ENCODE measurements around the gene CHM.
"Not testable (repeated sequence)": the region's sequence is repeated elsewhere in the genome, so short reads cannot be mapped to it uniquely, and the experiment has no call there.

Gene CHM

DNA sequence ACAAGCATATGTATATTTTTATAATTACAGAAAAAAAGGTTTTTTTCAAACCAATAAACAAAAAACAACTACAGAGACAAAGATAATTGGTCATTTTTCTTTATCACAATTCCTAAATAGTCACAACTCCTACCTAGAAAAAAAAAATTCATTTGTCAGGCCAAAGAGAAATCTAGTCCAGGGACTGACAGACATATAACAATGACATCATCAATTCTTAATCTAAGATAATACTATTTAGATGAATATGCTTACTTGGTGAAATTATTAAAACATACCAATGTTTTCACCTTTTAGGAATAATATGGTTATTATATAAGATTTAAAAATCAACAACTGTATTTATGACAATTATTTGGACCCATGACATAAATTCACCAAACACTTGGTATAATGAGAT, 48.4 kb downstream of the CHM start:
- DNase-seq (ENCODE audit: low read depth in 2 of 2), result no peak

DNA sequence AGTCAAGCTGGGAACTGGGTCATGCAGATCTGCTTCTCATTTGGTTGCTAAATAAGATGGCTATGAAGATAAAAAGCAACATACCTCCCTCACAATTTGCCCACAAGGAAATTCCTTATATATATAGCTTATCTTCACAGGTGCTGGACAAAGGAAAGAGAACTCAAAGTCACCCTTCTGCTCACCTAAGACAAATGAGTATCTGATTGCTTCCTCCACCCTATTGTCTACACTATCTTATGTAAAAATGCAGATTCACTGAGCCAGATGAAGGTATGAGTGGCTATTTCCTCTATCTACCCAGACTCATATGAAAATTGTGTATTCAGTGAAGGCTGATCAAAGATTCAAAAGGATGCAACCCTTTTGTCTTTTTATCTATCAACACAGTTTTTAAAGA, 50.8 kb downstream of the CHM start:
- DNase-seq (ENCODE audit: low read depth in 2 of 2), result no peak

DNA sequence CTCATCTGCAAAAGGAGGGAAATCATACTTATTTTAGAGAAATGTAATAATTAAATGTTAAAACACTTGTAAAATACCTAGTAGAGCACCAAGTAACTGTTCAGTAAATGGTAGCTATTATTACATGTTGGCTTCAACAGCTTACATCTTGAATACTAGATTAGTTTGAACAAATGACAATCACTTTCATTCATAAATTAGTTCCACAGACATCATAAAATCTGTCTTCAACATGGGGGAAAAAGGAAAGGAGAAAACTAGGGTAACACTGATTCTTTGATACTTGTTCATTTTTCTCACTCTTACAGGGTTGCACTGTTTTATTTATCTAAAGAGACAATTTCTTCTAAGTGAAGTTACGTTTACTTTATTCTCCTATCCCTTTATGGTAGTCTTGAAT, 51.7 kb downstream of the CHM start:
- DNase-seq (ENCODE audit: low read depth in 2 of 2), result no peak

DNA sequence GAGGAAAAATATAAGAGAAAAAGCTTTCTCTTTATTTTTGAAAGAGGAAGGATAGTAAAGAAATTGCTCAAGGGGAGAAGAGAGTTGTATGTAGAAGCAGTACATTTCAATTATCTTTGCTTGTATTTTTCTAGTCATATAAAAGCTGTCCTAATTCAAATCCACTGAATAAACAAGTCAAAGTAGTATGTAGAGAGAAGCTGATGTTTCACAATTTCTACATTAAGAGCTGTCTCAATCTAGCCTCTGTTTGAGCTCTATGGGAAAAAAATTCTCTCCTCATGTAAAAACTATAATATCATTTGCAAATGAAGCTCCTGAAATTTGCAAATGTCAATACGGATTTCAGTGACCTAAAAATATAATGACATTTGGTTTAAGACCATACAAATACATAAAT, 52.6 kb downstream of the CHM start:
- DNase-seq (ENCODE audit: low read depth in 2 of 2), result no peak

DNA sequence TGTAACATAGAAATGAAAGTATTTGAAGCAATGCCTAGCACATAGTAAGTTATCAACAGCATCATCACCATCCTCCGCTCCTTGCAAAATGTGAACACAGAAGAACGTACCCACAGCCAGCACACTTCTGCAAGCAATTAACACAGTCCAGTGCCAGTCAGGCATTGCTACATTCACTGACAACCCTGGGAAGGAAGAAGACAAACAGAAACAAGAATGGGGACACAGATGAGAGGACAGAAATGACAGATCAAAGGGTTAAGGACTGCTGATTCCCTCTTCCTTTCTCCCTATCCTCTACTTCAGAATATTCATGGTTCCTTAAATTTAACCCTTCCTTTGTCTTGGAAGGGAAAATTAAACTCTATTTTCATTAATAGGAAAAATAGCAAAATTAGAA, 53.1 kb downstream of the CHM start:
- no peak for DNase-seq (ENCODE audit: low read depth in 2 of 2)

DNA sequence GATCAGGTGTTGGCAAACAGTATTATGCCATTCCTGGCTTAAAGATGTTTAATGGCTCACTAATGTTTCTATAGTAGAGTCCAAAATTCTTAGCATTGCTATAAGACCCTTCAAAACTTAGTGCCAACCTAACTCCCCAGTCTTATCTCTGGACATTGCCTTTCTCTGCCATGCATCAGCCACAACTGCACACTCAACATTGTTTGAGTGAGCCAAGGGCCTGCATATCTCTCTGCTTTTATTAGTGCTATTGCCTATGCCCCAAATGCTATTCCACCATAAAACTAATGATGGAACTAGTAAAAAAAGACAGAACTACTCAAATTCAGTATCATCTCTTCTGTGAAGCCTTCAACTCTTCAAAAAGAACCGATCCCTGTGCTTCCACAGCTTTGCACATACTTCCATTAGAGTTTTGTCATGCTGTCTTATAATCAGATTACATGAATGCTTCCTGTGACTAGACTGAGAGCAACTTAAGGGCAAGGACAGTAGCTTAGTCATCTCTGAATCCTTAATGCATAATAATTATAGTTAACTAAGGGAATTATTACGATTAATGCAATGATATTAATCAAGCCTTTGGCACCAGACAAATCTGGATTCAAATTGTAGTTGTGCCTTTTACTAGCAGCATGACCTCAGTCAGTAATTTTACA, 53.7 kb downstream of the CHM start:
- no peak for DNase-seq (ENCODE audit: low read depth in 2 of 2)

DNA sequence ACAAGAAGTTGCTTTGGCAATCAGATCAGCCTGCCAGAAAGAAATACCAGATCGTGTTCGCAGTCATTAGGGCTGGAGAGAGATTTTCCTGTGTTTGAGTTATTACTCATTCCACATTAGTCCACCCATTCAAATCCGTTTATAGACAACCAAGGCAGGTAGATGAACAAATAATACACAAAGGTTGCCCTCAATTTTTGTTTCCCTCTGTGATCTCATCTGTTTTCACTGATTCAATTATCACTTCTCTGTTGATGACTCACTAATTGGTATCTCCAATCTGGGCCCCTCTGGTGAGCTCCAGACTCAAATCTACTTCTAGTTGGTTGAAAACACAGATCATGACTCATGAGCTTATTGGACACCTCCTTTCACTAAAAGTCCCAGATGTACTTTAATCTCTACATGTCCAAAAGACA, 54.5 kb downstream of the CHM start:
- DNase-seq (ENCODE audit: low read depth in 2 of 2), result no peak

DNA sequence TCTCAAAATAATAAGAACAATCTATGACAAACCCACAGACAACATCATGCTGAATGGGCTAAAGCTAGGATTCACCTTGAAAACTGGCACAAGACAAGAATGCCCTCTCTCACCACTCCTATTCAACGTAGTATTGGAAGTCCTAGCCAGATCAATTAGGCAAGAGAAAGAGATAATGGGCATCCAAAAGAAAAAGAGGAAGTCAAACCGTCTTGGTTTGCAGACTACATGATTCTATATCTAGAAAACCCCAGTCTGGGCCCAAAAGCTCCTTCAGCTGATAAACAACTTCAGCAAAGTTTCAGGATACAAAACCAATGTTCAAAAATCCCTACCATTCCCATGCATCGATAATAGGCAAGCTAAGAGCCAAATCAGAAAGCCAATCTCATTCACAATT, 59.0 kb downstream of the CHM start:
- DNase-seq (ENCODE audit: low read depth in 2 of 2), result no peak

DNA sequence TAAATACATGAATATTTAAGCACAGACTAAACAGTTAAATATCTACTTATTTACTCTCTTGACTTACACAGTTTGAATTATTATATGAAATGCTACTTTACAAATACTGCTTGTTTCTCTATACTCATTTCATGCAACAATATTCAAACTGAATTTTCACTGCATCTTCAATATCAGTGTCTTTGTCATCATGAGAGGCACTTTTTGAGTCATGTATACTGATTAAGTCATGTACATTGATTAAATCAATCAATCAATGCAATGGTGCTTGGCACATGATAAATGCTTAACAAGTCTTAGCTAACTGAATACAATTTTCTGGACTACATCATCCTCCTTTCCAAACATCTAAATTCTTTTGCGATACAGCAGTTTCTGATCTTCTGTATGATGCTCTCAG, 67.1 kb downstream of the CHM start:
- DNase-seq (ENCODE audit: low read depth in 2 of 2), result no peak

DNA sequence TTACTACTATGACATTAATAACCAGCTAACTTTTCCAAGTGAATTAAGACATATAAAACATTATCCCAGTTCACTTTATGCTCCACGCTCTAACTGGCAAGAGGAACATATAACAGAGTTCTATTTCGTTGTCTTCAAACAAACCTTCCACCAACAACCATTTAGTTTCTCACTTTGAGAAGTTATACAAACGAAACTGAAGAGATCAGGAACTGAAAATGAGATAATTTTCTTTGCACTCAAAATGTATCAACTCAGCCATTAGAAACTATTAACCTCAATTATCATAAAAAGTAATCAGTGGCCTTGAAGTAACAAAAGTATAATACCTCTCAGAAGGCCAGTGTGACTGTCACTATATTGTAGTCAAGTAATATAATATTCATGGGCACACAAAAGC, 70.1 kb downstream of the CHM start:
- DNase-seq (ENCODE audit: low read depth in 2 of 2), result no peak

DNA sequence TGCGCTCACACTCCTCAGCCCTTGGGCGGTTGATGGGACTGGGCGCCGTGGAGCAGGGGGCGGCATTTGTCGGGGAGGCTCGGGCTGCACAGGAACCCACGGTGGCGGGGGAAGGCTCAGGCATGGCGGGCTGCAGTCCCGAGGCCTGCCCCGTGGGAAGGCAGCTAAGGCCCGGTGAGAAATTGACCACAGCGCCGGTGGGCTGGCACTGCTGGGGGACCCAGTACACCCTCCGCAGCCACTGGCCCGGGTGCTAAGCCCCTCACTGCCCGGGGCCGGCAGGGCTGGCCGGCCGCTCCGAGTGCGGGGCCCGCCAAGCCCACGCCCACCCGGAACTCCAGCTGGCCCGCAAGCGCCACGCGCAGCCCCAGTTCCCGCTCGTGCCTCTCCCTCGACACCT, 75.0 kb downstream of the CHM start:
- not testable (repeated sequence) for DNase-seq (ENCODE audit: low read depth in 2 of 2)

DNA sequence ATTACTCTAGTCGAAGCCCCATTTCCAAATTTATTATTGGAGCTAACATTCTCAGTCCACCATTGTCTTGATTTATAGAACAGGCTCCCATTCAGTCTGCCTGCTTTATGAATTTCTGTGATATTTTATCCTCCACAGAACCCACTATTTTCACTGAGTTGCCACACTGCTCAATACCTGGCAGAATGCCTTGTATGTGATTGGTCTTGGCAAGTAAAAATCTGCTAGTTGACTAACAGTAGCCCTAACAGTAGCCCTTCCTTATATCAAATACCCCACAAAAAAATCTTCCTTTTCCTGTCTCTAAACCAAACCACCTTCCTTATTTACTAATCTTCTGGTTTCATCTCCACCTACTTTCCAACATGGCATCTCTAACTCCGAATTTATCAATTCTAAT, 82.6 kb downstream of the CHM start:
- no peak for DNase-seq (ENCODE audit: low read depth in 2 of 2)

DNA sequence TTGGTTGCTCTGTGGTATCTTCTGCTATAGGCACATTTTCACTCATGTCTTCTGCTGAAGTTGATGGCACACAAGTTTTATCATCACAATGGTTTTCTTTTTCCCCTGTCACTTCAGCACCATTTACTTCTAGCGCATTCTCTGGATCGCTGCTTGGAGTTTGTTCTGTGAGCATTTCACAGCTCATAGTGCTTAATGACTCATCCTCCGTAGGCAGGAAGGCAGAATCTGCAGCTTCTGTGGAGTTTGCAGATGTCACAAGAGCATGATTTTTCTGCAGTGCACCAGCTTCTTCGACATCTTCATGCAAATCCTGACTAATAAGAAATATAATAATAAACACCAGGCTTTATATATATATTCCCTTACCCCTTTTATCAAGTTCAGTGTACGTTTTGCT, 83.6 kb downstream of the CHM start:
- DNase-seq (ENCODE audit: low read depth in 2 of 2), result no peak

DNA sequence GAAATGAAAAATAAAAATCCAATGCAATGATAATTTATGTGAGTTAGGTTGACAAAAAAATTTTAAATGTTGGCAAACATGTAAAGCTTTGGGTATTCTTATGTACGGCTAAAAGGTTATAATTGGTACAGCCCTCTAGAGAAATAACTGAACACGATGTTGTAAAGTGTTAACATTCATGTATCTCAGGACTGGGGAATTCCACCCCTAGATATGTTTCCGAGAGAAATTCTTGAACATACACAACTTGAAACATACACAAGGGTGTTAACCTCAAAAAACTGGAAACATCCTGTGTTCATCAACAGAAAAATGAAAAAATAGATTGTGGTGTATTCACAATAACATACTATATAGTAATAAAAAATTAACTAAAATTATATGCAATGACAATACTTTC, 91.8 kb downstream of the CHM start:
- no peak for DNase-seq (ENCODE audit: low read depth in 2 of 2)

DNA sequence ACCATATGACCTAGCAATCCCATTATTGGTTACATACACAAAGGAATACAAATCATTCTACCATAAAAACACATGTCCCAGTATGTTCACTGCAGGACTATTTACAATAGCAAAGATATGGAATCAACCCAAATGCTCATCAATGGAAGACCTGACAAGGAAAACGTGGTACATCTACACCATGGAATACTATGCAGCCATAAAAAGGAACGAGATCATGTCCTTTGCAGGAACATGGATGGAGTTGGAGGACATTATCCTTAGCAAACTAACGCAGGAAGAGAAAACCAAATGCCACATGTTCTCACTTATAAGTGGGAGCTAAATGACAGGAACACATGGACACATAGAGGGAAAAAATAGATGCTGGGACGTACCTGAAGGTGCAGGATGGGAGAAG, 102.6 kb downstream of the CHM start:
- not testable (repeated sequence) for DNase-seq (ENCODE audit: low read depth in 2 of 2)

DNA sequence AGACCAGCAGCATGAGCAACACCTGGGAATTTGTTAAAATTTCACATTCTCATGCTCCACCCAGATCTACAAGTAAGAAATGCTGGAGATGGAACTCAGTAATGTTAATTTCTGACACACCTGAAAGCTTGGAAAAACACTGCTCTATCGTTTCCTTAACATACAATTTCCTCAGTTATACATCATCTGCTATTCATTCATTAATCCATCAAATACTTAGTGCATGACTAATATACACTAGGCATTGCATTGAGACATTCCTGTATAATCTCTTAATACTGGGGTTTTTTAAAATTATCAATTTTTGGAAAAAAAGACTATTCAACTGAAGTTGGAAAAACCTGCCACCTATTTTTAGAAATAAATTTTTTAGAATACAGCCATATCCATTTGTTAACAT, 106.1 kb downstream of the CHM start:
- no peak for DNase-seq (ENCODE audit: low read depth in 2 of 2)

DNA sequence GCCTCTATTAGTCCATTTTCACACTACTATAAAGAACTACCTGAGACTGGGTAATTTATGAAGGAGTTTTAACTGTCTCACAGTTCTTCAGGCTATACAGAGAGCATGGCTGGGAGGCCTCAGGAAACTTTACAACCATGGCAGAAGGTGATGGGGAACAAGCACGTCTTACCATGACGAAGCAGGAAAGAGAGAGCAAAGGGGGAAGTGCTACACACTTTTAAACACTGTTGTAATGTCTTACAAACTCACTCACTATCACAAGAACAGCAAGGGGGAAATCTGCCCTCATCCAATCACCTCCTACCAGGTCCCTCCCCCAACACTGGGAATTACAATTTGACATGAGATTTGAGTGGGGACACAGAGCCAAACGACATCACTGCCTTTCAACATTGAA, 107.4 kb downstream of the CHM start:
- not testable (repeated sequence) for DNase-seq (ENCODE audit: low read depth in 2 of 2)

DNA sequence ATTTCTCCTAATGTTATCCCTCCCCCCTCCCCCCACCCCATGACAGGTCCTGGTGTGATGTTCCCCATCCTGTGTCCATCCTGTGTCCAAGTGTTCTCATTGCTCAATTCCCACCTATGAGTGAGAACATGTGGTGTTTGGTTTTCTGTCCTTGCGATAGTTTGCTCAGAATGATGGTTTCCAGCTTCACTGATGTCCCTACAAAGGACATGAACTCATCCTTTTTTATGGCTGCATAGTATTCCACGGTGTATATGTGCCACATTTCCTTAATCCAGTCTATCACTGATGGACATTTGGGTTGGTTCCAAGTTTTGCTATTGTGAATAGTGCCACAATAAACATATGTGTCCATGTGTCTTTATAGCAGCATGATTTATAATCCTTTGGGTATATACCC, 113.0 kb downstream of the CHM start:
- DNase-seq (ENCODE audit: low read depth in 2 of 2), result not testable (repeated sequence)

DNA sequence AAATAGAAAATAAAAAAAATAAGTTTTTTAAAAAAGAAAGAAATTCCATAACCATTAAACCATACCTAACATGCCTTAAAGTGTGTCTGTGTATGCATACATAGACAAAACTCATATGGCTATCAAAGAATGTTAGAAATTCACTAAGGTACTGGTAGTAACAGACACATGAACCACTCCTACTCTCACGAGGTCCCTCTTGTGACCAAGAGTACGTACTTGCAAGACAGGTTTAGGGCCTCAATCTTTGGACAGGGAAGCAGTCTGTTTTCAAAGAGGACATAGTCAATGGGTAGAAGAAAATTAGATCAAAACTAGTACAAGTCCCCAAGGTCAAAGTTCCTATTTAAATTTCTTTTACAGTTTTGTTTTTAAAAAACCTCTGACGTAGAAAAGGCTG, 117.3 kb downstream of the CHM start:
- DNase-seq (ENCODE audit: low read depth in 2 of 2), result no peak

DNA sequence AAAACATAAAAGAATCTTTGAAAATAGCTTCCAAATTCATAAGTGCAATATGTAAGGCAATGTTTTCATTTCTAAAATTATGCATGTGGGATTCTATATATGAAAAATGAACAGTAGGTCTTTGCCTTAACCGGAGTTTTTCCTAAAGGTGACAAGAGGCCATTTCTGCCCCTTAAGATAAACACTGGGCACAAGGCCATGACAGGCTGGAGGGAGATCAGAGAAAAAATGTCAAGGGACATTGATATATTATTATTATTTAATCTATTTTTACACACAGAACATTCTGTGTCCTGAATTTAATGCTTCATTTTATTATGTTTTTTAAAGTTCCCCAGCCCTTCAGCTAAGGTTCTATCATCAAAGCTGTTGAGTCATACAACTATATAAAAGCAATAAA, 118.8 kb downstream of the CHM start:
- DNase-seq (ENCODE audit: low read depth in 2 of 2), result no peak

DNA sequence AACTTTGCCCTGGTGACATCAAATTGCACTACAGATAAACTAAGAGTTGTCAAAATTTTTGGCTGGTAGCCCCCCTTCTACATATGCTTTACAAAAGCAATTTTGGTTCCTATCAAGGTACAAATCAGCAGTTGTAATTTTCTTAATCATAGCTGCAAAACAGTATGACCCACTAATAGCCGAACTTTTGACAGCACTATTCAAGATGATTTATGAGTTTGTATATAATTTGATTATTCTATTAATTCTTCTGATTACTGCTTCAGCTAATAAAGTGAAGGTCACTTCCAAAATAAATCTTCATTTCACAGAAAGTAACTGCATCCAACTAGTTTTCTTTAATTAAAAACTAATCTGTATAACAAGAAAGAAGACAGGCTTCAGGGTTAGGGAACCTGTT, 119.6 kb downstream of the CHM start:
- no peak for DNase-seq (ENCODE audit: low read depth in 2 of 2)

DNA sequence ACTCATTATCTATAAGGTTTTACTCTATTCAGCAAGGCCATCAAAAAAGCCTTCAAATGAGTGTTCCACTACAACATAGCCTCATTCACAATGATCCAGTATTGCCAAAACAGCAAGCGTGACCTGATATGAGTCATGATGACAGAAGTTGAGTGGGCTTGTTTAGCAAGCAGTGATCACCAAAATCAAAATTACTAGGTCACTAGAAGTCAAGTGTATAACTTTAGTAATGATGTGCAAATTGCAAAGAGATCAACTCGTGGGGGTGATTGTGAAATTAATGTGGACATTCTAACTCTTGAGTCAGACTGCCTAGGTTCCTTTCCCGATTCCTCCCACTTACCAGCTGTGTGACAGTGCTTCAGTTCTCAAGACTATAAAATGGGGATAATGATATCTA, 124.5 kb downstream of the CHM start:
- DNase-seq (ENCODE audit: low read depth in 2 of 2), result no peak

DNA sequence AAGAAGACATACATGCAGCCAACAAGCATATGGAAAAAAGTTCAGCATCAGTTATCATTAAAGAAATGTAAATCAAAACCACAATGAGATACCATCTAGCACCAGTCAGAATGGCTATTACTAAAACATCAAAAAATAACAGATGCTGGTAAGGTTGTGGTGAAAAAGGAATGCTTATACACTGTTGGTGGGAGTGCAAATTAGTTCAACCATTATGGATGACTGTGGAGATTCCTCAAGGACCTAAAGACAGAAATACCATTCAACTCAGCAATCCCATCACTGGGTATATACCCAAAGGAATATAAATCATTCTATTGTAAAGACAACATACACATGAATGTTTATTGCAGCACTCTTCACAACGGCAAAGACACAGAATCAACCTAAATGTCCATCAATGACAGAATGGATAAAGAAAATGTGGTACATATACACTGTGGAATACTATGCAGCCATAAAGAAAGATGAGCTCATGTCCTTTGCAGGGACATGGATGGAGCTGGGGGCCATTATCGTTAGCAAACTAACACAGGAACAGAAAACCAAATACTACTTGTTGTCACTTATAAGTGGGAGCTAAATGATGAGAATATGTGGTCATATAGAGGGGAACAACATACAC, 130.6 kb downstream of the CHM start:
- DNase-seq (ENCODE audit: low read depth in 2 of 2), result not testable (repeated sequence)

DNA sequence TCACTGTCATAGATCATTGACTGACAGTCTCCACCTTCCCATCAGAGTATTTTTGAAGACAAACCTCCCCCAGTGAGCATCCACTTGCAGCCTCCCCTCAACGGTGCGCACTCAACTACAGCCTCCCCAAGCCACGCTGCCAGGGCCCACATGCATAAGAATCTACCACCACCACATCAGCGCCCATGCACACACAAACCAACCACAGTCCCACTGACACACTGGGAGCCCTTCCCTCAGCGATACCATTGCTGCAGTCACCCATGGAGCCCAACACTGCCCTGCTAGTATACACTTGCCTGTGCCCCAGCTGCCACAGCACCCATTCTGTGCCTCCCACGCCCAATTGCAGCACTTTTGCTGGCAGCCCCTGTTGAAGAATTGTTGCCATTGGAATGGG, 132.9 kb downstream of the CHM start:
- DNase-seq (ENCODE audit: low read depth in 2 of 2), result no peak
